HG03280 (cell line): Measurements from ENCODE around the gene RAD51B.
A peak's percentile ranks its signal among the peaks of the same experiment; 100 is the strongest.

Experiments
- ATAC-seq: cut with Tn5 transposase; IDR thresholded peaks from one replicate; pipeline ENCODE4 v1.9.1; 2021; ENCODE audit warnings: mild to moderate bottlenecking, moderate library complexity; ENCODE audit not compliant: unreplicated experiment

RAD51B gene

DNA sequence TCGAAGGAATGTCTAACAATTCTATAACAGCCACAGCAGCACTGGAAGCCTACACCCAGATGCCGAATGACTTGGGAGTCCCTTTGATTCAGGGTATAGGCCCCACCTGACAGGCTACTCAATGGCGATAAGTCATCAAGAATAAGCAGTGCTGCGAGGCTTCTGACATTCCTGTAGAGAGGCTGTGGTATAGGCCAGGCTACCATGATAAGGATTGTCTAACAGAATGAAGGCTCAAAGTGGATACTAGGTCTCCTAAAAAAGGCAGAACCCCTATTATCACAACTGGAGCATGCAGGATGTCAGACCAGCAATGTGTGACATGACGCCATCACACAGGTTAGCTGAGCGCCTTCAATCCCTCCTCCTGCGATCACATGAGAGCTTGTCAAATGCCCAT lies 920.1 kb downstream of the RAD51B start:
- ATAC-seq = no peak

- no peak for ATAC-seq
Observed at GRCh38 chr14:68740788-68741476, 921.4 kb downstream of the RAD51B start.

- no peak for ATAC-seq
Observed at GRCh38 chr14:68741477-68741791, 921.9 kb downstream of the RAD51B start.

DNA sequence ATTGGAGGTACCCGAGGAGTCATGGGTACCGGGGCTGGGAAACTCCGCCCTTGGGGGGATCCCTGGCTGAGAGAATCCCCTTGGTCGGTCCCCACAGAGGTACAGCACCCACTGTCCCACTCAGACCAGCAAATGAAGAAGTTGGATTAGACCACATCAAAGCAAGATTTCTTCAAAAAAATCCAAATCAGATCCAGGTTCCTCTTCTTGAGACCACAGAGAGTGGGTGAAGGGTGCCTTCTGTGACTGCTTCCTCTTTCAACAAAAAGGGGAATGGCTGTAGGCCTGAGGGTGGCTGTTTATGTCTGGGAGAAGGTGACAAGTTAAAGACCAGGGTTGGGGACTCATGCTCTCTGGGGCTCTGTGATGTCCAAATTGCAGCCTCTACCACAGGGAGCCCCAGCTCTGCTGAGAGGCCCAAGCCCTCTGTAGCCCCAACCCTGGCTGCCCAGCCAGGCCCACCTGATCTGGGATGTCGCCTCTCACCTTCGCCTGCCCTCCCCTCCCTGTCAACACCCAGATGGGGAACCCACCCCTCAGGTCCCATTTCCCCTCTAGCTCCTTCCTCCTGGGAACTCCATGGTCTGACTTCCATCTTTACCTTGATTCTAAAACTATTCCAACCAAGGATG lies 922.4 kb downstream of the RAD51B start:
- ATAC-seq = peak; percentile 76

- ATAC-seq = no peak
Observed at GRCh38 chr14:68744613-68745012, 925.0 kb downstream of the RAD51B start.

GRCh38 chr14:68747393-68747792 lies 927.8 kb downstream of the RAD51B start:
- no peak for ATAC-seq

DNA sequence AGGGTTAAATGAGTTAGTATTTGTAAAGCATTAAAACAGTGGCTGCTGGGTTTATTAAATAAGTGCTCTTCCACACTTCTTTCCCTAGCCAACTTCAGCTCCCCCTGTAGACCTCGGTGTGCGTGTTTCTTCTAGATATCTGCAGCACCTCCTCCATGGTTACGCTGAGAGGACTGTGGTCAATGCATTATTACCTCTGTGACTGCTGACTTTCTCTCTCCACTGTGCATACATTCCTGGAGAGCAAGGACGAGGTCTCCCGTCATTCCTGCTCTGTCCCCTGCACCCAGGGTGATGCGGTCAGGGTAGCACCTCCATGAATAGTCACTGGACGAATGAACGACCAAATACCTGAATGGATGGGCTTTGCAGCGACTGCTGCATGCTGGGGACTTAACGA lies 928.7 kb downstream of the RAD51B start:
- ATAC-seq = no peak

DNA sequence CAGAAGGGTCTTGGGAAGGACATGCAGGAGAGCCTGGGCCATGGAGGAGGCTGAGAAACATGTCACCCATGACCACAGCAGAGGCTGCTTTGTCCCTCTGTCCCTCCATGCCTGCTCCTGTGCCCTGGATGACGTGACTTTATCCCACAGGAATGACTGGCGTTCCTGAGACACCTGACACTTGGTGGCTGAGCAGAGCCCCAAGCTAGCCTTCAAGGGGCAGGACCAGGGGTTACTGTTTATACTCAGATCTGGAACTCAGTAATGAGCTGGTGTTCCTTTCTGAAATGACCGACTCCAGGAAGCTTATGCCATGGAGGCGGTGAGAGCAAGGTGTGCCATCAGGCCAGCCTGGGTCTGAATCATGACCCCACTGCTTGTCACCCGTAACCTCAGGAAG lies 929.1 kb downstream of the RAD51B start:
- no peak for ATAC-seq

DNA sequence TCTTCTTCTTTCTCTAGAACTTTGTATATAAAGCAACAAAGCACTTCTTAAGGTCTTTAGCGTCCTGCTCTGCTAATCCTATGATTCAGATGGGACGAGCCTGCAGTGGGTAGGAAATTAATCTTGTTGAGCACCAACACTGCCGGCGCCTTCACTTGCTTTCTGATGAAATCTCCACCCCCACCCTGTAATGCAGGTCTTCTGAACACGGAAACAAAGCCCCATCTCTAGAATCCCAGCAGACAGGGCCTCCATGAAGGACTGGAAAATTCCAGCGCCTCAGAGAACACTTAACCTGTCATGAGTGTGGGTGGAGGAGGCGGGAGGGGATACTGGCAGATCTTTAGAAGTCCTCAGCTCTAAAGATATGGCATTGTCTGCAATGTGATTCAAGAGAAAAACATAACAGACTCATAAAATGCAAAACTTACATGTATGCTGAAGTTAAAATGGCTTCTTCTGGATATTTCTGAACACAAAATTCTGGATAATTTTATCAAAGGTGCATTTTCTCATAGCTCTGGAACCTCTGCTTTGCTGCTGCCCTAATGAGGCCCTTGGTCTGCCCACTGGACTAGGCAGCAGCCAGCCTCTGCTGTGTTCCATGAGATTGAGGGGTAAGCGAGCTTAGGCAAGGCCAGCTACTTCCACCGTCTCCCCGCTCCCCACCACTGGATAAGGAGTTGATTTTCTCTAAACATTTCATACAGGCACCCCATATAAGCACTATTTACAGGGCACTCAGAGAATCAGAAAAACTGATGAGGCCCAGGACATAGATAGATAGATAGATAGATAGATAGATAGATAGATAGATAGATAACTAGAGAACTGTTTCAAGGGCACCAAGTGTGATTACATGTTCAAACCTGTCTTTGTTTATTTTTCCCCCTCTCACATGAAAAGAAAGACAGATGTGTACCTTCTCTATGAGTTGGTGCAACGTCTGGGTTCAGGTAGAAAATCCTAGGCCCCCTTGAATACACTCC lies 930.2 kb downstream of the RAD51B start:
- ATAC-seq = no peak

DNA sequence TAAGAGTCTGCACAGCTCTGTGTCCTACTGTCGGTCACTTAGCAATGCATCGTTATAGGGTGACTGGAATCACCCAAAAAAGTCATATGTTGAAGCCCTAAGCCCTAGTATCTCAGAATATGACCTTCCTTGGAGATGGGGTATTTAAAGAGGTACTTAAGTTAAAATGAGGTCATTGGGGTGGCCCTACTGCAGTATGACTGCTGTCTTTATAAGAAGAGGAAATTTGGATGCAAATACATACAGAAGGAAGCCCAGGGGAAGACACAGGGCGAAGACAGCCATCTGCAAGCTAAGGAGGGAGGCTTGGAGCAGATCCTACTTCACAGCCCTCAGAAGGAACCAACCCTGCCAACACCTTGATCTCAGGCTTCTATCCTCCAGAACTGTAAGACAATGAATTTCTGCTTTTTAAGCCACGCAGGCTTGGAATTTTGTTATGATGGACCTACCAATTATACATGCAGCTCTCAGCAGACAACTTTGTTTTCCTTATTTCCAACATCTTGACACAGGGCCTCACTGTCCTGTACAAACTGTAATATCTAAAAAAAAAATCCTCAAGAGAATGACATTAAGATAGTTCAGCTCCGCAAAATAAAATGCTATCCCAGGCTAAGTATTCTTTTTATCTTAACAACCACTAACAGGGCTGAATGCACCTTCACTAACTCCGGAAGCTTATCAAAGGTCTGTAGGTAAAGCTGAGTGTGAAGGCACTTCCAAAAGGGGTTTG lies 932.9 kb downstream of the RAD51B start:
- ATAC-seq = no peak

- ATAC-seq = no peak
Observed at GRCh38 chr14:68753690-68754089, 934.1 kb downstream of the RAD51B start.

DNA sequence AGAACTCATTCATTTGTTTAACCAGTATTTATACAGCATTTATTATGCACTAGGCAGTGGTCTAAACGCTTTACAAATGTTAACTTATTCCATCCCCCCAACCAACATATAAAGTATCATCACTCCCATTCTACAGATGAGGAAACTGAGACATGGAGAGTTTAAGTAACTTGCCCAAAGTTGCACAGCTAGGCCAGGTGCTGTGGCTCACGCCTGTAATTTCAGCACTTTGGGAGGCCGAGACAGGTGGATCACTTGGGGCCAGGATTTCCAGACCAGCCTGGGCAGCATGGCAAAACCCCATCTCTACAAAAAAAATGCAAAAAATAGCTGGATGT lies 935.4 kb downstream of the RAD51B start:
- ATAC-seq = no peak

- ATAC-seq = no peak
Observed at GRCh38 chr14:68756000-68756481, 936.5 kb downstream of the RAD51B start.

DNA sequence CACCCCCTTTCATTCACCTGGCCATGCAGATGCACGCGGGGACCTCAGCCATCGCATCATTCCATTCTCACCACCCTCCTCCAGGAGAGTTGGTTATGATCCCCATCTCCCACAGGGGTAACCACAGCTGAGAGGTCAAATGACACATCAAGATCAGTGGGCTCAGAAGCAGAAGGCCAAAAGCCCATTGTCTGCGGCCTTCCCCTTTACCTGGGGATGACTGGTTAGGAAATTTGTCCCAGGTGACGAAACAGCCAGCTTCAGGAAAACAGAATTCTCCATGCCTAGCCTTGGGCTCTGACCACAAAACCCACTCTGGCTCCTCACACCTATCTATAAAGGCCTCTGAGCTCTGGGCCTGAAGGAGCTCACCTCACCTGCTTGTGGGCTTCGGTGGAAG lies 937.2 kb downstream of the RAD51B start:
- ATAC-seq = no peak

DNA sequence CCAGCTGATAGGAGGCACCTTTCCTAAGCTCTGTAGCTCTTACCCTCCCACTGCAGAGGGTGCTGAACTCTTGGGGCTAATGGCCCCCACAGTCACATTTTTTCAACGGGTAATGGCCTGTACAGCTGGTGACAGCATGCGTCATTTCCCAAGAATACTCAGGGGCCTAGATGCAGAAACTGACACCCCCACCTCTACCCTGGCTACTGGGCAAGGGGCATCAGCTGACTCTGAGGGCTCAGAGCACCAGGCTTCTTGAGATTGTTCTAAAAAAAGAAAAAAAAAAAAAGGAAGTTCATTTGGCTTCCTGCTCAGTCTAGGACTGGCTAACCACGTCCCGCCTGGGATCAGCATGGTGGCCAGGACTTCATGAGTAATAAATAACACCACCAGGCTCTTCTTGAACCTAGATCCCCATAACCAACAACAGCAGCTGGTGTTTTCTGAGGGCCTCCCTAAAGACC lies 938.1 kb downstream of the RAD51B start:
- no peak for ATAC-seq

GRCh38 chr14:68758301-68758700 lies 938.7 kb downstream of the RAD51B start:
- ATAC-seq = no peak

- no peak for ATAC-seq
Observed at GRCh38 chr14:68759017-68759560, 939.5 kb downstream of the RAD51B start.

GRCh38 chr14:68759937-68760336 lies 940.4 kb downstream of the RAD51B start:
- no peak for ATAC-seq

DNA sequence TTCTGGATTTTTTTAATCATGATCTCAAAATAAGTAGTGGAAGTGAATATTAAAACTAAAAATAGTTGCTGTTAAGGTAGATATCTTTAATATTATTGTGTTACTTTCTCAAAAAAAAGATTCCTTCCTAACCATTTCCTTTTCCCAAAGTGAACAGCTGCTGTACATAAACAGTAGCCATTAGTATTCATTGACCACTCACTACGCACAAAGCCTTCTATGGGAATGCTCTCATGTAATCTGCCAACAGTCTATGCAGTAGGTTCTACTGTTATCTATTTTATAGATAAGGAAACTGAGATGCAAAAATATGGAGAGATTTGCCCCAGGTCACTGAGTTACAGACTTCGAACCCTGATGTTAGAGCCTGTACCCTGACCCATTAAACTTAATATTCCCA lies 941.2 kb downstream of the RAD51B start:
- ATAC-seq = no peak

GRCh38 chr14:68761391-68761790 lies 941.8 kb downstream of the RAD51B start:
- no peak for ATAC-seq
